Heart left ventricle (tissue), 16 donors: ENCODE measurements around the gene SEMA4G. TPM values are rescaled to one million over a fixed set of nuclear protein-coding genes. Genes with fewer than 3 reads are reported as not detected.
A peak's percentile ranks its signal among the peaks of the same experiment; 100 is the strongest.

Source experiments
- ATAC-seq, 4 donors: fragments of 200-7000 bp; cut with Tn5 transposase; one replicate each; pipeline ENCODE4 v1.9.1; 2020 to 2022; ENCODE audit warnings: moderate library complexity in 4 of 4, mild to moderate bottlenecking in 3 of 4, moderate number of reproducible peaks in 1 of 4
- DNase-seq, 5 donors: peaks; one replicate each; pipeline ENCODE4 v3.0.0-alpha.2; 2020
- H3K27ac ChIP-seq, 12 donors: fragments of 200-600 bp; sonication (generic) in 4 of 12; one replicate each; pipeline versions ENCODE4 v1.5.0 to v1.8.0; 2016 to 2022; ENCODE audit warnings: mild to moderate bottlenecking in 2 of 12
- H3K27me3 ChIP-seq, 9 donors: fragments of 200-600 bp; sonication (generic) in 2 of 9; one replicate each; pipeline versions ENCODE4 v1.5.1 to v1.8.0; 2016 to 2022; ENCODE audit warnings: mild to moderate bottlenecking in 3 of 9
- H3K36me3 ChIP-seq, 9 donors: fragments of 200-600 bp; sonication (generic) in 2 of 9; one replicate each; pipeline versions ENCODE4 v1.5.0 to v1.8.0; 2018 to 2022; ENCODE audit warnings: mild to moderate bottlenecking in 2 of 9
- H3K4me1 ChIP-seq, 12 donors: fragments of 200-600 bp; sonication (generic) in 4 of 12; one replicate each; pipeline versions ENCODE4 v1.5.0 to v1.8.0; 2016 to 2022; ENCODE audit warnings: mild to moderate bottlenecking in 3 of 12
- H3K4me3 ChIP-seq, 12 donors: fragments of 200-600 bp; sonication (generic) in 4 of 12; one replicate each; pipeline versions ENCODE4 v1.5.0 to v1.8.0; 2017 to 2022; ENCODE audit warnings: mild to moderate bottlenecking in 9 of 12, moderate library complexity in 4 of 12
- H3K9me3 ChIP-seq, 12 donors: fragments of 200-600 bp; sonication (generic) in 4 of 12; one replicate each; pipeline versions ENCODE4 v1.5.0 to v1.8.0; 2016 to 2022; ENCODE audit warnings: mild to moderate bottlenecking in 1 of 12
- CTCF ChIP-seq, 12 donors: fragments of 200-600 bp; sonication (generic) in 4 of 12; IDR thresholded peaks; one replicate each; pipeline versions ENCODE4 v1.5.0 to v1.8.0; 2018 to 2022; ENCODE audit warnings: antibody characterized with exemption in 12 of 12, mild to moderate bottlenecking in 5 of 12
- POLR2A ChIP-seq, 2 donors: fragments of 450-650 bp; IDR thresholded peaks; one replicate each; pipeline ENCODE4 v1.6.1; 2017; ENCODE audit warnings: antibody characterized with exemption in 2 of 2, mild to moderate bottlenecking in 2 of 2, moderate library complexity in 2 of 2
- whole genome bisulfite sequencing, 4 donors: extraction: QIAGEN DNeasy Blood & Tissue Kit in 2 of 4; methylation state at CpG; one replicate each; pipeline versions ENCODE4 v1.1.5 to v1.1.7; 2013 to 2018; 5-methylcytosine and 5-hydroxymethylcytosine counted together
- intact Hi-C, 10 donors: fragments of 100-400 bp; cut with DNase I; formaldehyde crosslinking; loops; one replicate each; pipeline versions ENCODE4 v1.11.1 to v1.14.2; 2022
- polyA plus RNA-seq, 2 donors: library from polyadenylated mRNA; stranded (reverse); fragments of 200-250 nt; gene quantifications; one replicate each; pipeline ENCODE4 v1.2.3, GENCODE V29; 2013
- total RNA-seq, 9 donors: library from RNA; depleted of rRNA in 2 of 9; stranded (reverse); fragments of >200 nt in 2 of 9; fragmentation: NEBNext Ultra II Directional in 3 of 9; extraction: Animal tissue kit (Norgen Biotek cat#: 25700) in 3 of 9; gene quantifications; one replicate each; pipeline versions ENCODE4 v1.1.0 to v1.2.4, GENCODE V29; 2016 to 2023
- donor health status: ischemic (EF 13 %, LVEDD 7.1; RV severe dilation, severe dysfunction).
- donor health status: healthy with polysubstance abuse.
- donor health status: DM: no; HTN: yes; CAD: no.
- donor health status: DM: no; HTN: no; CAD: no.
- donor health status: ischemic (EF 25% LVEDD 6.9; RV normal size, moderate dysfunction).
- donor health status: ischemic (EF 25% LVEDD 5.7; RV mildly dilated, moderate dysfunction).
- donor health status: healthy.
- donor health status: DM: yes; HTN: yes; CAD: no.
- donor health status: ischemic (EF 35%, LVEDD 5.7; RV mildly dilated, moderate dysfunction).
- donor health status: nonischemic (EF 11% LVEDD 7.7; RV severe dilation, severe dysfunction).
- donor health status: DM: yes; HTN: yes; CAD: no.
- donor health status: PGD.
- donor health status: ischemic (EF 29% LVEDD 5.4; RV normal size, mild dysfunction).
- donor health status: nonischemic (EF 23%, LVEDD 6.1; RV moderate dilation, normal function).

The SEMA4G gene
- total and polyA plus RNA-seq, 11 donors = 0.22 to 1.8 (median 1.00) TPM

GRCh38 chr10:100998991-100999741 lies 29.9 kb downstream of the SEMA4G start:
- Histone ChIP-seq H3K27me3 (no peaks in the 10 kb centered on the region), H3K27ac (peak overlapping the region; percentile 93 to 100 (median 100)), H3K36me3 (peaks cover 0 to 20% (median 17%) of the 10 kb centered on the region in 9 donors), H3K9me3 (no peaks in the 10 kb centered on the region), H3K4me3 (peak overlapping the region; percentile 62 to 99 (median 89)), H3K4me1 (peaks cover 8 to 66% (median 49%) of the 10 kb centered on the region in 12 donors)
- intact Hi-C loops = loop anchor here in 6 of 10 donors (1.0 to 10.0 kb wide), 6 partner anchors 14 to 68 kb away; partner anchors contain the start of genes KAZALD1 (in 3 of the 6), PDZD7 (in 1 of the 6) and SFXN3 (in 1 of the 6)
- TF ChIP-seq POLR2A (IDR thresholded peaks at IDR 0.05) = peak; percentile 60 to 96
- TF ChIP-seq CTCF (IDR thresholded peaks at IDR 0.05) = peak; percentile 92 to 99 (median 97)
- ATAC-seq (peak; percentile 17 to 75 (median 62)), DNase-seq (peak; percentile 87 to 93 (median 89))
- WGBS, 4 donors = 0 to 1% (median 1%) methylated on average over 8 to 83 of the region's 83 CpGs

GRCh38 chr10:100999742-101000126 lies 30.4 kb downstream of the SEMA4G start, which contains the start of gene LZTS2:
TSS of gene LZTS2 (plus strand) at chr10:100999808. CDS start at chr10:101002539, 2,731 bp downstream.
- 0 to 2% (median 1%) methylated on average over 3 to 44 of the region's 44 CpGs for WGBS, 4 donors
- peak in 1 of 5 donors; percentile 70 for DNase-seq
- no peaks in the 10 kb centered on the region for H3K27me3 ChIP-seq
- intact Hi-C loops = loop anchor here in 5 of 10 donors (2.0 to 10.0 kb wide), 5 partner anchors 13 to 68 kb away; partner anchors contain the start of genes KAZALD1 (in 3 of the 5), PDZD7 (in 1 of the 5) and SFXN3 (in 1 of the 5)
- peaks cover 0 to 25% (median 23%) of the 10 kb centered on the region in 9 donors for H3K36me3 ChIP-seq
- peak within 1 kb of the TSS; percentile 93 to 100 (median 100) for H3K27ac ChIP-seq
- no peaks in the 10 kb centered on the region for H3K9me3 ChIP-seq
- H3K4me3 ChIP-seq = peak within 1 kb of the TSS; percentile 62 to 99 (median 89)
- ATAC-seq = no peak
- TF ChIP-seq CTCF (IDR thresholded peaks at IDR 0.05) (no peak), POLR2A (IDR thresholded peaks at IDR 0.05) (no peak)
- peaks cover 8 to 70% (median 51%) of the 10 kb centered on the region in 12 donors for H3K4me1 ChIP-seq

- Histone ChIP-seq H3K27ac (peak overlapping the region; percentile 93 to 100 (median 100)), H3K4me1 (peaks cover 8 to 76% (median 55%) of the 10 kb centered on the region in 12 donors), H3K27me3 (no peaks in the 10 kb centered on the region), H3K36me3 (peaks cover under 1 to 31% (median 29%) of the 10 kb centered on the region in 9 donors), H3K4me3 (peak overlapping the region; percentile 62 to 99 (median 89)), H3K9me3 (no peaks in the 10 kb centered on the region)
- WGBS, 4 donors = 1 to 5% (median 2%) methylated on average over 17 to 19 of the region's 19 CpGs
- intact Hi-C loops = no loop called here
- ATAC-seq (no peak), DNase-seq (peak in 2 of 5 donors; percentile 60 to 71)
- TF ChIP-seq POLR2A (IDR thresholded peaks at IDR 0.05) = no peak
- no peak for TF ChIP-seq CTCF (IDR thresholded peaks at IDR 0.05)
These were observed 31.0 kb downstream of the SEMA4G start for GRCh38 chr10:101000127-101000914.
